ENCODE measurements around the gene PATJ.
"Not testable (repeated sequence)": the region's sequence is repeated elsewhere in the genome, so short reads cannot be mapped to it uniquely, and the experiment has no call there.

The PATJ gene

GRCh38 chr1:61951731-61952580 is 209.7 kb downstream of the PATJ start:
- DNase-seq = no peak

GRCh38 chr1:61952675-61953074 is 210.4 kb downstream of the PATJ start:
- DNase-seq = no peak

- no peak for DNase-seq
Measured at GRCh38 chr1:61953076-61953789, 211.0 kb downstream of the PATJ start.

GRCh38 chr1:61953790-61954150 is 211.5 kb downstream of the PATJ start:
- DNase-seq = no peak

GRCh38 chr1:61955261-61955660 is 213.0 kb downstream of the PATJ start:
- DNase-seq = no peak

- DNase-seq = no peak
Measured at GRCh38 chr1:61956016-61956645, 213.9 kb downstream of the PATJ start.

GRCh38 chr1:61956784-61957183 is 214.5 kb downstream of the PATJ start:
- DNase-seq = no peak

GRCh38 chr1:61961009-61961408 is 218.7 kb downstream of the PATJ start:
- no peak for DNase-seq

GRCh38 chr1:61962631-61963030 is 220.4 kb downstream of the PATJ start:
- no peak for DNase-seq

GRCh38 chr1:61966450-61967225 is 224.4 kb downstream of the PATJ start:
- not testable (repeated sequence) for DNase-seq

GRCh38 chr1:61967750-61968149 is 225.5 kb downstream of the PATJ start:
- DNase-seq = no peak

GRCh38 chr1:61968869-61969268 is 226.6 kb downstream of the PATJ start:
- no peak for DNase-seq

GRCh38 chr1:61973100-61973837 is 231.0 kb downstream of the PATJ start:
- DNase-seq = no peak

GRCh38 chr1:61975638-61976037 is 233.4 kb downstream of the PATJ start:
- no peak for DNase-seq

GRCh38 chr1:61976566-61976965 is 234.3 kb downstream of the PATJ start:
- no peak for DNase-seq

GRCh38 chr1:61978796-61979195 is 236.5 kb downstream of the PATJ start:
- DNase-seq = no peak

GRCh38 chr1:61979729-61980128 is 237.4 kb downstream of the PATJ start:
- DNase-seq = no peak

- DNase-seq = no peak
Measured at GRCh38 chr1:61980561-61980960, 238.3 kb downstream of the PATJ start.

GRCh38 chr1:61981870-61982660 is 239.8 kb downstream of the PATJ start:
- no peak for DNase-seq

GRCh38 chr1:61983236-61983635 is 241.0 kb downstream of the PATJ start:
- no peak for DNase-seq

GRCh38 chr1:61992257-61992656 is 250.0 kb downstream of the PATJ start:
- no peak for DNase-seq

Data from NCI-H2029 (cell line).